ENCODE data around the gene CELSR1. TPM values are rescaled to one million over a fixed set of nuclear protein-coding genes. Genes with fewer than 3 reads are reported as not detected.
A peak's percentile ranks its signal among the peaks of the same experiment; 100 is the strongest.

Gene CELSR1
- total and polyA plus RNA-seq, 2 donors (not counting 1 experiment from before 2014, with no cell fraction given): 30.2 to 34.8 TPM

DNA sequence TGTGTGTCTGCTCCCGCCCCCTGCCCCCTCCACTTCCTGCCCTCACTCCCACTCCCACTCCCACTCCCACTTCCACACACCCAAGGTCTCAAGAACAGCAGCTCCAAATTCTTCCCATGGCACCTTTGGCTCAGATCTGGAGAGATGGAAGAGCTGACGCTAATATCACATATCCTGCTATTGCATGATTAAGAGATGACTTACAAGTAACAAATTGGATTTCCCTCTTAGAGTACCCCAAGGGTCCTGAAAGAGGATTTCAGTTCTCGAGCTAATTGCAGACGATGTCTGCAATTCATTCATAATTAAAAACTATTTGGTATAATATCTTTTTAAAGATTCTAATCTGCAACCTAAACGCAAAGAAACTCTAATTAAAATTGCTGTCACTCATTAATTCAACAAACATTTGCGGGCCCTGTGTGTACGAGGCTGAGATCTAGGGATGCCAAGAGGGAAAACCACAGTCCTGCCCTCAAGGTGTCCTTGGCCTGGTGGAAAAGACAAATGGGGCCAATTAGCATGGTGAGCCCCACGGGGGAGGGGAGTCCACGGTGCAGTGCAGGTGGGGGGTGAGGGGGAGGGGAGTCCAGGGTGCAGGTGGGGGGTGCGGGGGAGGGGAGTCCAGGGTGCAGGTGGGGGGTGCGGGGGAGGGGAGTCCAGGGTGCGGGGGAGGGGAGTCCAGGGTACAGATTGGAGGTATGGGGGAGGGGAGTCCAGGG, 50.3 kb downstream of the CELSR1 start:
- no peak overlapping the region for H3K4me3 Mint-ChIP-seq
- Histone ChIP-seq H2AFZ (ENCODE audit: insufficient read depth, low read depth, low read length, poor library complexity, severe bottlenecking) (no peak overlapping the region), H3K9me3 (ENCODE audit: control extremely low read depth in 1 of 3, control insufficient read depth in 2 of 3, insufficient read depth in 1 of 3, low read length in 2 of 3) (peaks cover 0 to 3% (median 3%) of the 10 kb centered on the region in 3 donors), H3K27me3 (replicated peaks in 1 of 4; ENCODE audit: control extremely low read depth in 1 of 4, control insufficient read depth in 3 of 4, insufficient read depth in 4 of 4, low read length in 3 of 4) (peaks cover 0 to 2% (median 0%) of the 10 kb centered on the region in 4 experiments), H3K9ac (ENCODE audit: low read length) (no peak overlapping the region), H3K4me3 (ENCODE audit: control extremely low read depth in 1 of 5, extremely low read depth in 1 of 5, insufficient read depth in 1 of 5, low read depth in 2 of 5, low read length in 4 of 5) (no peak overlapping the region), H3K27ac (ENCODE audit: low read length in 2 of 2) (no peak overlapping the region), H3K4me2 (replicated peaks; ENCODE audit: low read depth, low read length, poor library complexity, severe bottlenecking) (no peak overlapping the region), H3K79me2 (ENCODE audit: control insufficient read depth, insufficient read depth, low read length) (no peaks in the 10 kb centered on the region), H3K4me1 (ENCODE audit: control insufficient read depth in 2 of 2, insufficient read depth in 2 of 2, low read length in 2 of 2) (no peaks in the 10 kb centered on the region), H3K36me3 (replicated peaks in 1 of 2; ENCODE audit: control extremely low read depth in 1 of 2, control insufficient read depth in 1 of 2, extremely low read depth in 1 of 2, insufficient read depth in 2 of 2, low read length in 1 of 2) (no peaks in the 10 kb centered on the region), H4K20me1 (ENCODE audit: control insufficient read depth, insufficient read depth, low read length, poor library complexity, severe bottlenecking) (no peaks in the 10 kb centered on the region)
- no peak overlapping the region for H3K27ac Mint-ChIP-seq
- no peak for DNase-seq
- POLR2A ChIA-PET: no interaction called here
- ATAC-seq (ENCODE audit: low read depth): no peak
- no peaks in the 10 kb centered on the region for H3K9me3 Mint-ChIP-seq (ENCODE audit: insufficient read depth)
- no peak for TF ChIP-seq EZH2 (IDR thresholded peaks at IDR 0.05; ENCODE audit: borderline replicate concordance, insufficient read depth, low read depth, low read length, poor library complexity, severe bottlenecking)
- TF ChIP-seq, protein P1, sequence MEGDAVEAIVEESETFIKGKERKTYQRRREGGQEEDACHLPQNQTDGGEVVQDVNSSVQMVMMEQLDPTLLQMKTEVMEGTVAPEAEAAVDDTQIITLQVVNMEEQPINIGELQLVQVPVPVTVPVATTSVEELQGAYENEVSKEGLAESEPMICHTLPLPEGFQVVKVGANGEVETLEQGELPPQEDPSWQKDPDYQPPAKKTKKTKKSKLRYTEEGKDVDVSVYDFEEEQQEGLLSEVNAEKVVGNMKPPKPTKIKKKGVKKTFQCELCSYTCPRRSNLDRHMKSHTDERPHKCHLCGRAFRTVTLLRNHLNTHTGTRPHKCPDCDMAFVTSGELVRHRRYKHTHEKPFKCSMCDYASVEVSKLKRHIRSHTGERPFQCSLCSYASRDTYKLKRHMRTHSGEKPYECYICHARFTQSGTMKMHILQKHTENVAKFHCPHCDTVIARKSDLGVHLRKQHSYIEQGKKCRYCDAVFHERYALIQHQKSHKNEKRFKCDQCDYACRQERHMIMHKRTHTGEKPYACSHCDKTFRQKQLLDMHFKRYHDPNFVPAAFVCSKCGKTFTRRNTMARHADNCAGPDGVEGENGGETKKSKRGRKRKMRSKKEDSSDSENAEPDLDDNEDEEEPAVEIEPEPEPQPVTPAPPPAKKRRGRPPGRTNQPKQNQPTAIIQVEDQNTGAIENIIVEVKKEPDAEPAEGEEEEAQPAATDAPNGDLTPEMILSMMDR (IDR thresholded peaks at IDR 0.05): no peak
- peaks cover 14% of the 10 kb centered on the region for H3K27me3 Mint-ChIP-seq
- H3K4me1 Mint-ChIP-seq: peaks cover 2% of the 10 kb centered on the region
- intact Hi-C loops (cut with micrococcal nuclease): no loop called here
- WGBS (ENCODE audit: insufficient coverage): 58% methylated on average over 2 of the region's 12 CpGs
- CTCF ChIA-PET: no interaction called here

DNA sequence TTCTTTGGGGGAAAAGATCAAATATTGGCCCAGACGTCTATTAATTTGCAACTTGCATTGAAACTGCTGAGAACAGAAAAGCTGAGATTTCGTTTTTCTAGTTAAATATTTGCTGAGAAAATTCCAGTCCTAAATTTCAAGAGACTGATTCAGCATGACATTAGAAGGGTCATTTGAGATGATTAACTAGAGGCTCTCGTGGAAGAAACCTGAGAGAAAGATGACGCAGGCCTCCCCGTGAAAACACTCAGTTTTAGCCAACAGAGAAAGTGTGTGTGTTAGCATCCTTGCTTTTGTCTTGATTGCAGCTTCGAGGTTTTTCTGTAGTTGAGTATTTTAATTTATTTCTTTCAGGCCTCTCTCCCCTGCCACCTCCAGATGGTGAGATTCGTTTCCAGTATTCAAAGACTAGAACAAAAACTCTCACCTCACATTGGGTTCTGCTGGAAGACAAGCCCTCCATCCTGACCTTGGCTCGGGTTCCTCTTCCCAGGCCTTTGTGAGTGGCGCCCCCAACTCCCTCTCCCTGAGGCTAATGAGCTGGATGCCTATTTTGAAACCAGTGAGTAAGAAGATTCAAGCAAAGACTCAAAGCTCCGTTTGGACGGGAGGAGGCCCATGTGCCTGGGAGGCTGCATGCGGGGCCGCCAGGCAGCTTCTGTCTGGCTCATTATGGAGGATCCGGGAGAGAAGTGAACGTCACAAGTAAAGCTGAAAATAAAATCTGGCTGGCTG, 52.4 kb downstream of the CELSR1 start:
- no peak overlapping the region for H2AFZ ChIP-seq (ENCODE audit: insufficient read depth, low read depth, low read length, poor library complexity, severe bottlenecking)
- H3K36me3 ChIP-seq (replicated peaks in 1 of 2; ENCODE audit: control extremely low read depth in 1 of 2, control insufficient read depth in 1 of 2, extremely low read depth in 1 of 2, insufficient read depth in 2 of 2, low read length in 1 of 2): no peaks in the 10 kb centered on the region
- 88% methylated on average over 9 of the region's 15 CpGs for WGBS (ENCODE audit: insufficient coverage)
- no peak for DNase-seq
- POLR2A ChIA-PET: no interaction called here
- no peak for TF ChIP-seq EZH2 (IDR thresholded peaks at IDR 0.05; ENCODE audit: borderline replicate concordance, insufficient read depth, low read depth, low read length, poor library complexity, severe bottlenecking)
- TF ChIP-seq, protein P1 (IDR thresholded peaks at IDR 0.05): no peak
- intact Hi-C loops (cut with micrococcal nuclease): no loop called here
- H3K27ac ChIP-seq (ENCODE audit: low read length in 2 of 2): no peak overlapping the region
- CTCF ChIA-PET: no interaction called here
- H3K27me3 Mint-ChIP-seq: peaks cover 16% of the 10 kb centered on the region
- no peak for ATAC-seq (ENCODE audit: low read depth)
- peaks cover 0 to 4% (median 0%) of the 10 kb centered on the region in 4 experiments for H3K27me3 ChIP-seq (replicated peaks in 1 of 4; ENCODE audit: control extremely low read depth in 1 of 4, control insufficient read depth in 3 of 4, insufficient read depth in 4 of 4, low read length in 3 of 4)
- H3K4me3 Mint-ChIP-seq: no peak overlapping the region
- H3K27ac Mint-ChIP-seq: peak overlapping the region; percentile 53
- peaks cover 0 to 3% (median 3%) of the 10 kb centered on the region in 3 donors for H3K9me3 ChIP-seq (ENCODE audit: control extremely low read depth in 1 of 3, control insufficient read depth in 2 of 3, insufficient read depth in 1 of 3, low read length in 2 of 3)
- H3K4me1 Mint-ChIP-seq: peaks cover 7% of the 10 kb centered on the region
- no peak overlapping the region for H3K4me3 ChIP-seq (ENCODE audit: control extremely low read depth in 1 of 5, extremely low read depth in 1 of 5, insufficient read depth in 1 of 5, low read depth in 2 of 5, low read length in 4 of 5)
- no peak overlapping the region for H3K4me2 ChIP-seq (replicated peaks; ENCODE audit: low read depth, low read length, poor library complexity, severe bottlenecking)
- no peaks in the 10 kb centered on the region for H3K79me2 ChIP-seq (ENCODE audit: control insufficient read depth, insufficient read depth, low read length)
- no peak overlapping the region for H3K9ac ChIP-seq (ENCODE audit: low read length)
- H3K9me3 Mint-ChIP-seq (ENCODE audit: insufficient read depth): no peaks in the 10 kb centered on the region
- no peaks in the 10 kb centered on the region for H4K20me1 ChIP-seq (ENCODE audit: control insufficient read depth, insufficient read depth, low read length, poor library complexity, severe bottlenecking)
- H3K4me1 ChIP-seq (ENCODE audit: control insufficient read depth in 2 of 2, insufficient read depth in 2 of 2, low read length in 2 of 2): no peaks in the 10 kb centered on the region
